ENCODE results near the gene C11orf24. TPM values are rescaled to one million over a fixed set of nuclear protein-coding genes. Genes with fewer than 3 reads are reported as not detected.

C11orf24 gene
- total RNA-seq, 1 donor from 2014 or later, result 27.5 TPM

GRCh38 chr11:68263444-68264035 lies 8.2 kb downstream of the C11orf24 start:
- DNase-seq (ENCODE audit: low read depth), result no peak
- H3K36me3 ChIP-seq (ENCODE audit: control insufficient read depth, insufficient read depth, low read length), result peaks cover 2% of the 10 kb centered on the region
- TF ChIP-seq, protein P1, sequence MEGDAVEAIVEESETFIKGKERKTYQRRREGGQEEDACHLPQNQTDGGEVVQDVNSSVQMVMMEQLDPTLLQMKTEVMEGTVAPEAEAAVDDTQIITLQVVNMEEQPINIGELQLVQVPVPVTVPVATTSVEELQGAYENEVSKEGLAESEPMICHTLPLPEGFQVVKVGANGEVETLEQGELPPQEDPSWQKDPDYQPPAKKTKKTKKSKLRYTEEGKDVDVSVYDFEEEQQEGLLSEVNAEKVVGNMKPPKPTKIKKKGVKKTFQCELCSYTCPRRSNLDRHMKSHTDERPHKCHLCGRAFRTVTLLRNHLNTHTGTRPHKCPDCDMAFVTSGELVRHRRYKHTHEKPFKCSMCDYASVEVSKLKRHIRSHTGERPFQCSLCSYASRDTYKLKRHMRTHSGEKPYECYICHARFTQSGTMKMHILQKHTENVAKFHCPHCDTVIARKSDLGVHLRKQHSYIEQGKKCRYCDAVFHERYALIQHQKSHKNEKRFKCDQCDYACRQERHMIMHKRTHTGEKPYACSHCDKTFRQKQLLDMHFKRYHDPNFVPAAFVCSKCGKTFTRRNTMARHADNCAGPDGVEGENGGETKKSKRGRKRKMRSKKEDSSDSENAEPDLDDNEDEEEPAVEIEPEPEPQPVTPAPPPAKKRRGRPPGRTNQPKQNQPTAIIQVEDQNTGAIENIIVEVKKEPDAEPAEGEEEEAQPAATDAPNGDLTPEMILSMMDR (IDR thresholded peaks at IDR 0.05; ENCODE audit: insufficient read depth, low read length, poor library complexity, severe bottlenecking), result no peak
- no peaks in the 10 kb centered on the region for H3K27me3 ChIP-seq (ENCODE audit: control insufficient read depth, insufficient read depth, low read length)
- no peak overlapping the region for H3K4me3 ChIP-seq (ENCODE audit: low read depth, low read length)

DNA sequence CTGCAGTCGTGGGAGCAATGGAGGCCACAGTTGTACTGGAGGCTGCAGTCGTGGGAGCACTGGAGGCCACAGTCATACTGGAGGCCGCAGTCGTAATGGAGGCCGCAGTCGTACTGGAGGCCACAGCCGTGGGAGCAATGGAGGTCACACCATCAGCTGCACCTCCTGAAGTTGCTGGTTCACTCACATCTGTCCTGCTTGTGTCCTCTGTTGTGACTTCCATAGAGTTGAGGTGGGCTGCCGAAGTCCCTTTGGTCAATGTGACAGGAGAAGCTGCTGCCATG lies 9.3 kb downstream of the C11orf24 start:
- Histone ChIP-seq H3K4me3 (ENCODE audit: low read depth, low read length) (no peak overlapping the region), H3K36me3 (ENCODE audit: control insufficient read depth, insufficient read depth, low read length) (peaks cover 2% of the 10 kb centered on the region), H3K27me3 (ENCODE audit: control insufficient read depth, insufficient read depth, low read length) (no peaks in the 10 kb centered on the region)
- TF ChIP-seq, protein P1 (IDR thresholded peaks at IDR 0.05; ENCODE audit: insufficient read depth, low read length, poor library complexity, severe bottlenecking), result no peak
- DNase-seq (ENCODE audit: low read depth), result no peak

- DNase-seq (ENCODE audit: low read depth), result no peak
- no peak overlapping the region for H3K4me3 ChIP-seq (ENCODE audit: low read depth, low read length)
- TF ChIP-seq, protein P1 (IDR thresholded peaks at IDR 0.05; ENCODE audit: insufficient read depth, low read length, poor library complexity, severe bottlenecking), result no peak
- peaks cover 2% of the 10 kb centered on the region for H3K36me3 ChIP-seq (ENCODE audit: control insufficient read depth, insufficient read depth, low read length)
- H3K27me3 ChIP-seq (ENCODE audit: control insufficient read depth, insufficient read depth, low read length), result no peaks in the 10 kb centered on the region
These were observed 9.8 kb downstream of the C11orf24 start for GRCh38 chr11:68261749-68262543.

- no peak for DNase-seq (ENCODE audit: low read depth)
- Histone ChIP-seq H3K4me3 (ENCODE audit: low read depth, low read length) (no peak overlapping the region), H3K27me3 (ENCODE audit: control insufficient read depth, insufficient read depth, low read length) (no peaks in the 10 kb centered on the region), H3K36me3 (ENCODE audit: control insufficient read depth, insufficient read depth, low read length) (peaks cover 1% of the 10 kb centered on the region)
- TF ChIP-seq, protein P1 (IDR thresholded peaks at IDR 0.05; ENCODE audit: insufficient read depth, low read length, poor library complexity, severe bottlenecking), result no peak
These were observed 10.8 kb downstream of the C11orf24 start for GRCh38 chr11:68261006-68261405.

GRCh38 chr11:68260484-68260883 lies 11.3 kb downstream of the C11orf24 start:
- no peak for DNase-seq (ENCODE audit: low read depth)
- Histone ChIP-seq H3K27me3 (ENCODE audit: control insufficient read depth, insufficient read depth, low read length) (no peaks in the 10 kb centered on the region), H3K4me3 (ENCODE audit: low read depth, low read length) (no peak overlapping the region), H3K36me3 (ENCODE audit: control insufficient read depth, insufficient read depth, low read length) (peaks cover 1% of the 10 kb centered on the region)
- TF ChIP-seq, protein P1 (IDR thresholded peaks at IDR 0.05; ENCODE audit: insufficient read depth, low read length, poor library complexity, severe bottlenecking), result no peak
